Astrocyte of the spinal cord (primary cell): Measurements from ENCODE around the gene CDYL.

Source experiments
- DNase-seq: peaks from one replicate; pipeline ENCODE4 v3.0.0; 2011; ENCODE audit warnings: low read depth, low spot score
- H3K4me3 ChIP-seq: 2 replicates; pipeline ENCODE4 v1.5.1; 2011; ENCODE audit warnings: low read depth, mild to moderate bottlenecking, low read length, moderate library complexity
- CTCF ChIP-seq: IDR thresholded peaks from 2 replicates; pipeline ENCODE4 v1.5.1; 2012; ENCODE audit warnings: low read depth, mild to moderate bottlenecking, low read length, inconsistent platforms
- in situ Hi-C: cut with HindIII; loops from 2 replicates; pipeline ENCODE4 v1.10.0; 2017; ENCODE audit warnings: low sequenced_read_pairs

The CDYL gene

GRCh38 chr6:4853349-4853748 is 77.1 kb downstream of the CDYL start:
- DNase-seq = no peak
- in situ Hi-C loops = no loop called here
- TF ChIP-seq CTCF = no peak
- no peak overlapping the region for H3K4me3 ChIP-seq

GRCh38 chr6:4853782-4854511 is 77.7 kb downstream of the CDYL start:
- DNase-seq = no peak
- in situ Hi-C loops = no loop called here
- H3K4me3 ChIP-seq = no peak overlapping the region
- no peak for TF ChIP-seq CTCF

- in situ Hi-C loops = no loop called here
- H3K4me3 ChIP-seq = no peak overlapping the region
- TF ChIP-seq CTCF = no peak
- no peak for DNase-seq
Measured at GRCh38 chr6:4856785-4857184, 80.6 kb downstream of the CDYL start.

GRCh38 chr6:4858194-4859015 is 82.2 kb downstream of the CDYL start:
- no peak for TF ChIP-seq CTCF
- DNase-seq = no peak
- in situ Hi-C loops = no loop called here
- H3K4me3 ChIP-seq = no peak overlapping the region

GRCh38 chr6:4860387-4860786 is 84.2 kb downstream of the CDYL start:
- no peak overlapping the region for H3K4me3 ChIP-seq
- in situ Hi-C loops = no loop called here
- no peak for DNase-seq
- no peak for TF ChIP-seq CTCF

GRCh38 chr6:4861564-4861963 is 85.4 kb downstream of the CDYL start:
- TF ChIP-seq CTCF = no peak
- no peak for DNase-seq
- no peak overlapping the region for H3K4me3 ChIP-seq
- in situ Hi-C loops = no loop called here
